GM06990 (cell line): Measurements from ENCODE around the gene FBLN2.

ENCODE experiments used
- DNase-seq: peaks from one replicate; pipeline ENCODE4 v3.0.0-alpha.2; 2011; ENCODE audit not compliant: insufficient read length; ENCODE audit errors: extremely low read depth
- H3K27me3 ChIP-seq: replicated peaks from 2 replicates; pipeline ENCODE4 v1.6.0; 2011; ENCODE audit warnings: low read length; ENCODE audit not compliant: control insufficient read depth, insufficient read depth
- H3K36me3 ChIP-seq: 2 replicates; pipeline ENCODE4 v1.5.1; 2011; ENCODE audit warnings: low read length; ENCODE audit not compliant: control insufficient read depth, insufficient read depth
- H3K4me3 ChIP-seq: replicated peaks from 2 replicates; pipeline ENCODE4 v1.5.1; 2011; ENCODE audit warnings: low read depth, mild to moderate bottlenecking, control low read depth, low read length
- CTCF ChIP-seq: IDR thresholded peaks from 2 replicates; pipeline ENCODE4 v1.5.1; 2011; ENCODE audit warnings: low read length, control low read depth, mild to moderate bottlenecking, inconsistent platforms; ENCODE audit not compliant: insufficient read depth, poor library complexity, severe bottlenecking

FBLN2 gene

GRCh38 chr3:13506680-13507079, 42.2 kb upstream of the FBLN2 start:
- no peaks in the 10 kb centered on the region; the same call in 1 of the 2 replicates for H3K27me3 ChIP-seq
- H3K36me3 ChIP-seq = no peaks in the 10 kb centered on the region
- DNase-seq = no peak
- no peak overlapping the region for H3K4me3 ChIP-seq
- TF ChIP-seq CTCF = no peak

GRCh38 chr3:13507247-13507569, 41.7 kb upstream of the FBLN2 start:
- Histone ChIP-seq H3K27me3 (no peaks in the 10 kb centered on the region; the same call in 1 of the 2 replicates), H3K36me3 (no peaks in the 10 kb centered on the region), H3K4me3 (no peak overlapping the region)
- DNase-seq = no peak
- no peak for TF ChIP-seq CTCF

GRCh38 chr3:13507570-13508339, 41.2 kb upstream of the FBLN2 start:
- H3K4me3 ChIP-seq = no peak overlapping the region
- DNase-seq = no peak
- H3K27me3 ChIP-seq = no peaks in the 10 kb centered on the region
- TF ChIP-seq CTCF = no peak
- H3K36me3 ChIP-seq = no peaks in the 10 kb centered on the region

GRCh38 chr3:13508496-13508895, 40.4 kb upstream of the FBLN2 start:
- no peaks in the 10 kb centered on the region for H3K27me3 ChIP-seq
- H3K4me3 ChIP-seq = no peak overlapping the region
- no peak for TF ChIP-seq CTCF
- no peak for DNase-seq
- H3K36me3 ChIP-seq = no peaks in the 10 kb centered on the region

- no peak for DNase-seq
- Histone ChIP-seq H3K4me3 (no peak overlapping the region), H3K36me3 (no peaks in the 10 kb centered on the region), H3K27me3 (no peaks in the 10 kb centered on the region)
- TF ChIP-seq CTCF = no peak
These were observed 39.7 kb upstream of the FBLN2 start for GRCh38 chr3:13509059-13509815.
